Upper lobe of right lung (tissue), 1 donor: ENCODE results near the gene CDH3. TPM values are rescaled to one million over a fixed set of nuclear protein-coding genes. Genes with fewer than 3 reads are reported as not detected.

Experiments used
- ATAC-seq: fragments of 200-7000 bp; cut with Tn5 transposase; one replicate; pipeline ENCODE4 v1.9.1; 2020; ENCODE audit warnings: mild to moderate bottlenecking, moderate library complexity
- DNase-seq: peaks from one replicate; pipeline ENCODE4 v3.0.0-alpha.2; 2020
- H3K27ac ChIP-seq: fragments of 200-600 bp; one replicate; pipeline ENCODE4 v1.8.0; 2022
- H3K27me3 ChIP-seq: fragments of 200-600 bp; one replicate; pipeline ENCODE4 v1.8.0; 2022; ENCODE audit warnings: mild to moderate bottlenecking
- H3K36me3 ChIP-seq: fragments of 200-600 bp; one replicate; pipeline ENCODE4 v1.8.0; 2022
- H3K4me1 ChIP-seq: fragments of 200-600 bp; one replicate; pipeline ENCODE4 v1.8.0; 2022
- H3K4me3 ChIP-seq: fragments of 200-600 bp; one replicate; pipeline ENCODE4 v1.8.0; 2022; ENCODE audit warnings: mild to moderate bottlenecking
- H3K9me3 ChIP-seq: fragments of 200-600 bp; one replicate; pipeline ENCODE4 v1.8.0; 2022
- CTCF ChIP-seq: fragments of 200-600 bp; IDR thresholded peaks from one replicate; pipeline ENCODE4 v1.8.0; 2022; ENCODE audit warnings: antibody characterized with exemption
- intact Hi-C: fragments of 100-400 bp; cut with DNase I; formaldehyde crosslinking; loops from one replicate; pipeline ENCODE4 v1.11.0; 2022
- total RNA-seq: library from RNA; stranded (reverse); fragmentation: NEBNext Ultra II Directional; extraction: Animal tissue kit (Norgen Biotek cat#: 25700); gene quantifications from one replicate; pipeline ENCODE4 v1.2.1, GENCODE V29; 2021
- donor health status: DM: no; HTN: yes; CAD: no; lungs with severe emphysema.

Gene CDH3
- total RNA-seq, 1 donor from 2014 or later = 9.6 TPM

GRCh38 chr16:68659412-68660358 lies 14.6 kb downstream of the CDH3 start:
- H3K27me3 ChIP-seq = peaks cover 9% of the 10 kb centered on the region
- H3K4me1 ChIP-seq = no peaks in the 10 kb centered on the region
- no peaks in the 10 kb centered on the region for H3K36me3 ChIP-seq
- intact Hi-C loops = no loop called here
- no peak overlapping the region for H3K4me3 ChIP-seq
- no peak for TF ChIP-seq CTCF
- ATAC-seq (no peak), DNase-seq (peak; percentile 1)
- H3K27ac ChIP-seq = no peak overlapping the region
- no peaks in the 10 kb centered on the region for H3K9me3 ChIP-seq

DNA sequence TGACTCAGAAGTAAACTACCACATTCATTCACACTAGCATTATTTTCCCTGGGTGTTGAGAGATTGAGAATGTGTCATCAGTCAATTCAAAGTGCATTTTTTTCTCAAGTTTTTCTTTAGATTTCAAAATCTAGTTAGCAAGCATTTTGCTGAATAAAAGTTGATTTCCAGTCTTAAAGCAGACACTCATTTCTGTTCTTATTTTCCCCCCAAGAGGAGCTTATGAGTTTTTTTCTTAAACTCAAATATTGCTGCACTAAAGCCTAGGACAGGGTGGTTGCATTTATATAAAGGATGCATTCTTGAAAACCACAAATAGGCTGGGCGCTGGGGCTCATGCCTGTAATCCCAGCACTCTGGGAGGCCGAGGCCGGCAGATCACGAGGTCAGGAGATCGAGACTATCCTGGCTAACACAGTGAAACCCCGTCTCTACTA lies 15.3 kb downstream of the CDH3 start:
- intact Hi-C loops = no loop called here
- no peak for TF ChIP-seq CTCF
- H3K4me3 ChIP-seq = no peak overlapping the region
- no peak overlapping the region for H3K27ac ChIP-seq
- peak; percentile 20 for DNase-seq
- peaks cover 9% of the 10 kb centered on the region for H3K27me3 ChIP-seq
- no peak for ATAC-seq
- H3K9me3 ChIP-seq = no peaks in the 10 kb centered on the region
- no peaks in the 10 kb centered on the region for H3K36me3 ChIP-seq
- no peaks in the 10 kb centered on the region for H3K4me1 ChIP-seq

- Histone ChIP-seq H3K9me3 (no peaks in the 10 kb centered on the region), H3K36me3 (no peaks in the 10 kb centered on the region), H3K27me3 (peaks cover 9% of the 10 kb centered on the region), H3K27ac (no peak overlapping the region), H3K4me1 (no peaks in the 10 kb centered on the region), H3K4me3 (no peak overlapping the region)
- intact Hi-C loops = no loop called here
- no peak for TF ChIP-seq CTCF
- DNase-seq (no peak), ATAC-seq (no peak)
These were observed 16.9 kb downstream of the CDH3 start for GRCh38 chr16:68662035-68662434.

- no peak for ATAC-seq
- Histone ChIP-seq H3K27me3 (peaks cover 6% of the 10 kb centered on the region), H3K4me3 (no peak overlapping the region), H3K9me3 (no peaks in the 10 kb centered on the region), H3K4me1 (no peaks in the 10 kb centered on the region), H3K36me3 (no peaks in the 10 kb centered on the region), H3K27ac (no peak overlapping the region)
- intact Hi-C loops = no loop called here
- no peak for DNase-seq
- TF ChIP-seq CTCF = no peak
These were observed 19.2 kb downstream of the CDH3 start for GRCh38 chr16:68664297-68664696.

GRCh38 chr16:68665501-68665900 lies 20.4 kb downstream of the CDH3 start:
- no peak for TF ChIP-seq CTCF
- ATAC-seq = no peak

More at GRCh38 chr16:68665501-68665900, 20.4 kb downstream of the CDH3 start:
- Histone ChIP-seq H3K27me3 (peaks cover 6% of the 10 kb centered on the region), H3K36me3 (no peaks in the 10 kb centered on the region), H3K9me3 (no peaks in the 10 kb centered on the region), H3K27ac (no peak overlapping the region), H3K4me1 (no peaks in the 10 kb centered on the region), H3K4me3 (no peak overlapping the region)
- DNase-seq = no peak
- intact Hi-C loops = no loop called here
